GM13977 (cell line): ENCODE results near the gene MT3.

Source experiments
- DNase-seq: peaks from one replicate; pipeline ENCODE4 v3.0.0; 2012; ENCODE audit warnings: low spot score
- in situ Hi-C: fragments of 300-500 bp; cut with MboI; formaldehyde crosslinking; loops from one replicate; pipeline ENCODE4 v1.12.0; 2022; ENCODE audit warnings: low sequenced_read_pairs, low pct_unique_long_range_greater_than_20kb, mixed read lengths, inconsistent platforms; ENCODE audit not compliant: unreplicated experiment
- TF ChIP-seq, protein P1 (sequence below): IDR thresholded peaks from 2 replicates; pipeline ENCODE4 v1.5.1; 2012; ENCODE audit warnings: mild to moderate bottlenecking, control low read depth; ENCODE audit not compliant: insufficient read depth; ENCODE audit errors: extremely low read depth, missing control alignments

Gene MT3

DNA sequence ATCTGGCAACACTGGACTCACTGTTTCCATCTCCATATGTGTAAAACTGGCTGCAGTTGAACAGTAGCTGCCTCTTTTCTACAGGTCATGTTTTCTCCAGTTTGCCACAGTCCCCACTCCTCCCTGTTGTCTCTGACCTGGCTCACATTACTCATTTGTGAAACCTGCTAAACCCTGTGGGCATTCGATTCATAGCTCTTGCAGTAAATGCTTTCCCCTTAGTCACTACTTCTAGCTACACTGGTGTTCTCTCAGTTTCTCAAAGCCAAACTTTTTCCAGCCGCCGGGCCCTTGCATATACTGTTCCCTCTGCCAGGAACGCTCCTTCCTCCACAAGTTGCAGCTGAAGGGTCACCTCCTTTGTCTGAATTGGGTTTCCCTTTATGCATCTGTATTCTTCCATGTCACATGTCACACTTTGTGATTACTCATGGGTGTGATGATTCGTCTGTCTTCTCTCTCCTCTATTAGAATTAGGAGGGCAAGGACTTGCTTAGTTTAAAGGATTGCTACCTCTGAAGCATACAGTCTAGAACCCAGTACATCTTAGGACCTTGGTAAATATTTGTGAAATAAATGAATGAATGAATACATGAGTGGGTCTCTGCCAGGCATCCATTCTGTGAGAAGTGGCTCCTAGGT is 39.5 kb upstream of the MT3 start:
- in situ Hi-C loops, result no loop called here
- no peak for DNase-seq
- TF ChIP-seq, protein P1, sequence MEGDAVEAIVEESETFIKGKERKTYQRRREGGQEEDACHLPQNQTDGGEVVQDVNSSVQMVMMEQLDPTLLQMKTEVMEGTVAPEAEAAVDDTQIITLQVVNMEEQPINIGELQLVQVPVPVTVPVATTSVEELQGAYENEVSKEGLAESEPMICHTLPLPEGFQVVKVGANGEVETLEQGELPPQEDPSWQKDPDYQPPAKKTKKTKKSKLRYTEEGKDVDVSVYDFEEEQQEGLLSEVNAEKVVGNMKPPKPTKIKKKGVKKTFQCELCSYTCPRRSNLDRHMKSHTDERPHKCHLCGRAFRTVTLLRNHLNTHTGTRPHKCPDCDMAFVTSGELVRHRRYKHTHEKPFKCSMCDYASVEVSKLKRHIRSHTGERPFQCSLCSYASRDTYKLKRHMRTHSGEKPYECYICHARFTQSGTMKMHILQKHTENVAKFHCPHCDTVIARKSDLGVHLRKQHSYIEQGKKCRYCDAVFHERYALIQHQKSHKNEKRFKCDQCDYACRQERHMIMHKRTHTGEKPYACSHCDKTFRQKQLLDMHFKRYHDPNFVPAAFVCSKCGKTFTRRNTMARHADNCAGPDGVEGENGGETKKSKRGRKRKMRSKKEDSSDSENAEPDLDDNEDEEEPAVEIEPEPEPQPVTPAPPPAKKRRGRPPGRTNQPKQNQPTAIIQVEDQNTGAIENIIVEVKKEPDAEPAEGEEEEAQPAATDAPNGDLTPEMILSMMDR, result no peak

DNA sequence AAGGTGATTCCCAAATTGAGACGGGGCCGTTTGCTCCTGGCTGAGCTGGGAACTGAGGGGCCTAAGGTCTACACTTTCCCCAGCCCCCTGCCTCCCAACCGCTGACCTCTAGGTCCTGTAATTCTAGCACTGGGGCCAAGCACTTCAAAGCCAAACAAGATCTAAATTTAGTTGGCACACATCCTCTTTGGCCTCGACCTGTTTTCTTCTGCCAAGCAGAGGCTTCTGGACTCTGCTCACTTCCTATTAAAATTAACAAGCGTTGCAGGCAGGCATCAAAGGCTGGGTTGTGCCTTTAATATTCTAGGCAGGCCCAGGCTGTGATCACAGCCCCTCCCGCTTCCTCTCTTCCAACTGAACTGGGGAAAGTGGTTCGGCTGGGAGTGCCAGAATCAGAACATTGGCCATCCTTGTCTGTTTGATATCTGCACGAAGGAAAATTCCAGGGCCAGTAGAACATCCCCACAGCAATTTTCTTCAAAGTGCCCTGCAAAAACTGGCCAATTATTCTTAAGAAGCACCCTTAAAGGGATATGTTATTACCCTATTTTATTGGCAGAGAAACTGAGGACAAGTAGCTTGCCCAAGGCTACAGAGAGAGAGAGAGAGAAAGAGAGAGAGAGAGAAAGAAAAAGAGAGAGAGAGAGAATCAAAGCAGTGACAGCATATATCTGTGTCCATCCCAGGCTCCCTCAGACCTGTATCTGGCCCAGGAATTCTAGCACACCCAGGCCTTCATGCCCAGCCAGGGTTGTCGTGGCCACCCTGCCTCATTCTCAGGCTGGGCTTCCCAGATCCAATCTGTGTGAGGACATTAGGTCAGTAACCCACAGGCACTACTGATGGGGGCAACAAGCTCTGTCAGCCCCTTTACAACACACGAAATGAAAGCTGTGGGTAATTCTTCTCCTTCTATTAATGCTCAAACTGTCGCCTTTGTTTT is 37.3 kb upstream of the MT3 start:
- in situ Hi-C loops, result no loop called here
- TF ChIP-seq, protein P1, result no peak
- DNase-seq, result no peak

DNA sequence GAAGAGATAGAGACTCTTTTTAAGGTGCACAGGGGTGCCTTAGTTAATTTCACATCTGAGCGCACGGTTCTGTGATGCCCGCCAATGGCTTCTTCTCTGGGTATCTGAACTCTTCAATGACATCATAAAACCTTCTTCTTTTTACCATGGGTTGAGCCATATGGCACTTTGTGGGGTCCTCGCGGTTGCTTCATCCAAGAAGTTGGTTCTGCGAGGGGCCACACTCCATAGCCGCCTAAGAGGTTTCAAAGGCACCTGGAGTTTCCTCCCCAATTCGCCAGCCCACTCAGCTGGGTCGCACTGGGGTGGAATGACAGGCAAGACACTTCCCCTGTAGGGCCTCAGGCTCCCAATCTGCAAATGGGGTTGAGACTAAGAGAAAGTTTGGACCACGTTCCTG is 34.9 kb upstream of the MT3 start:
- in situ Hi-C loops, result no loop called here
- TF ChIP-seq, protein P1, result no peak
- no peak for DNase-seq

DNA sequence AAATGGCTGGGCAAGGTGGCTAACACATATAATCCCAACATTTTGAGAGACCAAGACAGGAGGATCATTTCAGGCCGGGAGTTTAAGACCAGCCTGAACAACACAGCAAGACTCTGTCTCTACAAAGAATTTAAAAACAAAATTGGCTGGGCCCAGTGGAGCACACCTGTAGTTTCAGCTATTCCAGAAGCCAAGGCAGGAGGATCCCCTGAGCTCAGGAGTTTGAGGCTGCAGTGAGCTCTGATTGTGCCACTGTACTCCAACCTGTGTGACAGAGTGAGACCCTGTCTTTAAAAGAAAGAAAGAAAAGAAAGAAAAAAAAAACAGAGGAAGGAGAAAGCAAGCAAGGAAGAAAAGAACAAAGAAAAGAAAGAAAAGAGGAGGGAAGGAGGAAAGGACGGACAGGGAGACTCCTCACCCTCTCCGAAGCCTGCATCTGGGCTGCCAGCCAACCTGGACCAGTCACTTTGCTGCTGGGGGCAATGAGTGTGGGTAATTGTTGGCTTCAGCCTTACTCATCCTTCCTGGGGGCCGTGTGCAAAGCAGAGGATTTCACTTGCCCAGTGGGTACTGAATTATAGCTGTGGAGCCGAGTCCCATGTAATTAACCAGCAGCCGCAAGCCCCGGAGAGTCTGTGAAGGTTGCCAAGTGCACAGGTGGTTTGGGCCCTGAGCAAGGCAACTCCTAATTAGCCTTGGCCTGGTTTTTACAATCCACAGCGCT is 31.1 kb upstream of the MT3 start:
- TF ChIP-seq, protein P1, result no peak
- no peak for DNase-seq
- in situ Hi-C loops, result no loop called here

DNA sequence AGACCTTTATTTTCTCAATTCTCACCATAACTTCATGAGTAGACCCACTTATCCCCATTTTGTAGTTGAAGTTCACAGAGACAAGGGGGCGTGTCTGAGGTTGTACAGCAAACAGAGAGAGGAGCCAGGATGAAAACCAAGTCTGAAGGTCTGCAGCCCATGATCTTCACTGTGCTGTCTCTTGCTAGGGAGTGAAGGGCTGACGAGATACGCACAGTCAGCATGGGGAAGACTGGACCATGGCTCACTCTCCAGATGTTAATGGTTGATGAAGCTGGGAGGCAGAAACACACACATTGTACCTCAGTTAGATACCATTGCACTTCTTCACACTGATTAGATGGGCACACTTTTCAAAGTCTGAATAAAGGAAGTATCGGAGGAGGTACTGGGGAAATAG is 30.2 kb upstream of the MT3 start:
- in situ Hi-C loops, result no loop called here
- no peak for DNase-seq
- TF ChIP-seq, protein P1, result no peak

DNA sequence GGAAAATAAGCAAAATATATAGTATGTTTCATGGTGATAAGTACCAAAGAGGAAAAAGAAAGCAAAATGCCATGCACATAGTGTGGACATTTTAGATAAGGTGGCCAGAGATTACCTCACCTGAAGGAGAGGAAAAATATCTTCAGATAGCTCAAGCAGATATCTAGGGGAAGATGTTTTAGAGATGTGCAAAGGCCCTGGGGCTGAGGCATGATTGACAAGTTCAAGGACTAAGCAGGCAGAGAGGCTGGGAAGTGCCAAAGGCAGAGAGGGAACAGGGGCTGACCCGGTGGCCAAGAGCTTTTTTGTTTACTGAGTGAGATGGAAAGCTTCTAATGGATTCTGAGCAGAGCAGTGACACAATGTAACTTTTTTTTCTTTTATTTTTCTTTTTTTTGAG is 28.9 kb upstream of the MT3 start:
- in situ Hi-C loops, result no loop called here
- TF ChIP-seq, protein P1, result no peak
- no peak for DNase-seq
